K562 (cell line): ENCODE measurements around the gene DNAJC12. TPM values are rescaled to one million over a fixed set of nuclear protein-coding genes. Genes with fewer than 3 reads are reported as not detected.

Experiments
- FOXO4 ChIP-seq: fragments of 450-650 bp; formaldehyde crosslinking; IDR thresholded peaks from 2 replicates; pipeline ENCODE4 v1.4.0; 2020; ENCODE audit warnings: mild to moderate bottlenecking, moderate library complexity
- HNRNPL ChIP-seq: fragments of 200-400 bp; formaldehyde crosslinking; IDR thresholded peaks from 2 replicates; pipeline ENCODE4 v1.6.1; 2017; ENCODE audit warnings: low read depth, mild to moderate bottlenecking, low read length
- KLF1 ChIP-seq: fragments of 450-650 bp; IDR thresholded peaks from 2 replicates; pipeline ENCODE4 v1.6.1; 2016; ENCODE audit warnings: missing genetic modification characterization, missing compliant biosample characterization
- POU5F1 ChIP-seq: fragments of 150-350 bp; IDR thresholded peaks from 2 replicates; pipeline ENCODE4 v1.6.1; 2014; ENCODE audit warnings: borderline replicate concordance, low read length, low read depth, mild to moderate bottlenecking; ENCODE audit not compliant: partially characterized antibody
- ZFP30 ChIP-seq: fragments of 250-450 bp; sonication (Bioruptor Pico); IDR thresholded peaks from 2 replicates; pipeline ENCODE4 v1.8.0; 2022; ENCODE audit warnings: moderate library complexity, mild to moderate bottlenecking, inconsistent platforms, borderline replicate concordance
- ZNF197 ChIP-seq: fragments of 200-800 bp; sonication (Bioruptor generic); IDR thresholded peaks from 2 replicates; pipeline ENCODE4 v1.6.1; 2016; ENCODE audit warnings: low read depth, missing genetic modification characterization, missing compliant biosample characterization
- ZNF217 ChIP-seq: sonication (generic); formaldehyde crosslinking; IDR thresholded peaks from 2 replicates; pipeline ENCODE4 v1.8.0; 2022; ENCODE audit warnings: mild to moderate bottlenecking, missing genetic modification reagents
- ZNF586 ChIP-seq: fragments of 450-650 bp; formaldehyde crosslinking; conservative IDR thresholded peaks from 2 replicates; pipeline ENCODE4 v1.4.0; 2020; ENCODE audit warnings: mild to moderate bottlenecking, moderate library complexity
- ZNF589 ChIP-seq: fragments of 200-800 bp; sonication (Bioruptor generic); IDR thresholded peaks from 2 replicates; pipeline ENCODE4 v1.6.1; 2016; ENCODE audit warnings: low read depth, missing genetic modification characterization, missing compliant biosample characterization
- polyA plus RNA-seq, 8 experiments: library from polyadenylated mRNA; depleted of rRNA in 4 of 8; stranded (reverse) in 5 of 8; unstranded in 3 of 8; fragments of >200 nt; fragmentation: Nextera tagmentation in 2 of 8; fragmentation: Illumina TruSeq in 1 of 8; extraction: Ambion mirVana in 2 of 8; extraction: Trizol in 1 of 8; gene quantifications; 2 replicates each; pipeline versions ENCODE4 v1.2.1 to v1.2.3, GENCODE V29; 2011 to 2014; ENCODE audit warnings: inconsistent platforms in 1 of 8, missing spikeins in 1 of 8
- total RNA-seq, 7 experiments: library from RNA; depleted of rRNA in 6 of 7; stranded (reverse); fragments of >200 nt in 6 of 7; fragmentation: Illumina TruSeq in 2 of 7; extraction: Trizol in 2 of 7; gene quantifications; 2 replicates each; pipeline versions ENCODE4 v1.2.1 to v1.2.3, GENCODE V29; 2011 to 2021; ENCODE audit warnings: low replicate concordance in 1 of 7
- TF ChIP-seq, protein P1 (sequence below): sonication (generic); formaldehyde crosslinking; IDR thresholded peaks from 2 replicates; pipeline ENCODE4 v1.8.0; 2022; ENCODE audit warnings: missing genetic modification reagents, mild to moderate bottlenecking, borderline replicate concordance
- TF ChIP-seq, protein P2 (sequence below), 2 experiments: fragments of 450-650 bp in 1 of 2; sonication (generic) in 1 of 2; formaldehyde crosslinking; conservative IDR thresholded peaks; 2 replicates each; pipeline versions ENCODE4 v1.4.0 to v1.8.1; 2020 to 2022; ENCODE audit warnings: mild to moderate bottlenecking in 1 of 2, missing genetic modification reagents in 1 of 2
- TF ChIP-seq, protein P3 (sequence below): fragments of 450-650 bp; IDR thresholded peaks from 2 replicates; pipeline ENCODE4 v1.6.1; 2016; ENCODE audit warnings: mild to moderate bottlenecking, moderate library complexity

The DNAJC12 gene
- total and polyA plus RNA-seq, 9 of the 15 experiments (the other 6 are each of a cell fraction or from before 2014, with no cell fraction given) = 7.4 to 95.9 (median 68.5) TPM

DNA sequence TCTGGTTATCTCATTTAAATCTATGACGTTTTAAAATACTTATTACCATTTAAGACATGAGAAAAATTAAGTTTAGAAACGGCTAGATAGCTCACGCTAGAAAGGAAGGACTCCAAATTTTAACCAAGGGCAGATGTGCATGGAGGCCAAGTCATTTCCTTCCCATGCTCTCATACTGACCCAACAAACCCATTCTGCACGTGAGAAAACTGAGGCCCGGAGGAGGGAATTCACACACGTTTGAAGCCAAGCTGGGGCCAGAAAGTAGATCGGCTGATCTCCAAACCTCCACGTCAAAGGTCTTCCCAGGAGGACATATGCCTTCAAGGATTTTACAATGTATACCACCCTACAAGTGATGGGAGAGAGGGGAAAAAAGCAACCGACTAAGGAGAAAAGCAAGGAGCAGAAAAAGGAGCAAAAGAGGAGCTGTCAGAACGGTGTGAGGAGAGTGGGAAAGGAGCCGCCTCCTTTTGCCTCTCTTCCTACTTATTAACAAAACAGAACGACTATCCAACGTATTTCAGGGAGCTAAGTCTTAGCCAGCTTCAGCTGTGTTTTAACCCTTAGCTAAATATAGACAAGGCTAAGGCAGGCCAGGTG, 45.8 kb upstream of the DNAJC12 start (continued):
- TF ChIP-seq, protein P1, sequence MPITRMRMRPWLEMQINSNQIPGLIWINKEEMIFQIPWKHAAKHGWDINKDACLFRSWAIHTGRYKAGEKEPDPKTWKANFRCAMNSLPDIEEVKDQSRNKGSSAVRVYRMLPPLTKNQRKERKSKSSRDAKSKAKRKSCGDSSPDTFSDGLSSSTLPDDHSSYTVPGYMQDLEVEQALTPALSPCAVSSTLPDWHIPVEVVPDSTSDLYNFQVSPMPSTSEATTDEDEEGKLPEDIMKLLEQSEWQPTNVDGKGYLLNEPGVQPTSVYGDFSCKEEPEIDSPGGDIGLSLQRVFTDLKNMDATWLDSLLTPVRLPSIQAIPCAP (CRISPR knock-in tag) = no peak
- TF ChIP-seq, protein P2, sequence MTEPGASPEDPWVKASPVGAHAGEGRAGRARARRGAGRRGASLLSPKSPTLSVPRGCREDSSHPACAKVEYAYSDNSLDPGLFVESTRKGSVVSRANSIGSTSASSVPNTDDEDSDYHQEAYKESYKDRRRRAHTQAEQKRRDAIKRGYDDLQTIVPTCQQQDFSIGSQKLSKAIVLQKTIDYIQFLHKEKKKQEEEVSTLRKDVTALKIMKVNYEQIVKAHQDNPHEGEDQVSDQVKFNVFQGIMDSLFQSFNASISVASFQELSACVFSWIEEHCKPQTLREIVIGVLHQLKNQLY (CRISPR knock-in tag; conservative IDR thresholded peaks at IDR 0.05) = no peak
- TF ChIP-seq ZNF589 (CRISPR knock-in tag) (no peak), ZNF217 (CRISPR knock-in tag) (no peak), ZNF197 (CRISPR knock-in tag) (no peak), ZNF586 (no peak), ZFP30 (no peak), FOXO4 (CRISPR knock-in tag) (no peak), POU5F1 (no peak), KLF1 (tag) (no peak), HNRNPL (no peak)
- TF ChIP-seq, protein P3, sequence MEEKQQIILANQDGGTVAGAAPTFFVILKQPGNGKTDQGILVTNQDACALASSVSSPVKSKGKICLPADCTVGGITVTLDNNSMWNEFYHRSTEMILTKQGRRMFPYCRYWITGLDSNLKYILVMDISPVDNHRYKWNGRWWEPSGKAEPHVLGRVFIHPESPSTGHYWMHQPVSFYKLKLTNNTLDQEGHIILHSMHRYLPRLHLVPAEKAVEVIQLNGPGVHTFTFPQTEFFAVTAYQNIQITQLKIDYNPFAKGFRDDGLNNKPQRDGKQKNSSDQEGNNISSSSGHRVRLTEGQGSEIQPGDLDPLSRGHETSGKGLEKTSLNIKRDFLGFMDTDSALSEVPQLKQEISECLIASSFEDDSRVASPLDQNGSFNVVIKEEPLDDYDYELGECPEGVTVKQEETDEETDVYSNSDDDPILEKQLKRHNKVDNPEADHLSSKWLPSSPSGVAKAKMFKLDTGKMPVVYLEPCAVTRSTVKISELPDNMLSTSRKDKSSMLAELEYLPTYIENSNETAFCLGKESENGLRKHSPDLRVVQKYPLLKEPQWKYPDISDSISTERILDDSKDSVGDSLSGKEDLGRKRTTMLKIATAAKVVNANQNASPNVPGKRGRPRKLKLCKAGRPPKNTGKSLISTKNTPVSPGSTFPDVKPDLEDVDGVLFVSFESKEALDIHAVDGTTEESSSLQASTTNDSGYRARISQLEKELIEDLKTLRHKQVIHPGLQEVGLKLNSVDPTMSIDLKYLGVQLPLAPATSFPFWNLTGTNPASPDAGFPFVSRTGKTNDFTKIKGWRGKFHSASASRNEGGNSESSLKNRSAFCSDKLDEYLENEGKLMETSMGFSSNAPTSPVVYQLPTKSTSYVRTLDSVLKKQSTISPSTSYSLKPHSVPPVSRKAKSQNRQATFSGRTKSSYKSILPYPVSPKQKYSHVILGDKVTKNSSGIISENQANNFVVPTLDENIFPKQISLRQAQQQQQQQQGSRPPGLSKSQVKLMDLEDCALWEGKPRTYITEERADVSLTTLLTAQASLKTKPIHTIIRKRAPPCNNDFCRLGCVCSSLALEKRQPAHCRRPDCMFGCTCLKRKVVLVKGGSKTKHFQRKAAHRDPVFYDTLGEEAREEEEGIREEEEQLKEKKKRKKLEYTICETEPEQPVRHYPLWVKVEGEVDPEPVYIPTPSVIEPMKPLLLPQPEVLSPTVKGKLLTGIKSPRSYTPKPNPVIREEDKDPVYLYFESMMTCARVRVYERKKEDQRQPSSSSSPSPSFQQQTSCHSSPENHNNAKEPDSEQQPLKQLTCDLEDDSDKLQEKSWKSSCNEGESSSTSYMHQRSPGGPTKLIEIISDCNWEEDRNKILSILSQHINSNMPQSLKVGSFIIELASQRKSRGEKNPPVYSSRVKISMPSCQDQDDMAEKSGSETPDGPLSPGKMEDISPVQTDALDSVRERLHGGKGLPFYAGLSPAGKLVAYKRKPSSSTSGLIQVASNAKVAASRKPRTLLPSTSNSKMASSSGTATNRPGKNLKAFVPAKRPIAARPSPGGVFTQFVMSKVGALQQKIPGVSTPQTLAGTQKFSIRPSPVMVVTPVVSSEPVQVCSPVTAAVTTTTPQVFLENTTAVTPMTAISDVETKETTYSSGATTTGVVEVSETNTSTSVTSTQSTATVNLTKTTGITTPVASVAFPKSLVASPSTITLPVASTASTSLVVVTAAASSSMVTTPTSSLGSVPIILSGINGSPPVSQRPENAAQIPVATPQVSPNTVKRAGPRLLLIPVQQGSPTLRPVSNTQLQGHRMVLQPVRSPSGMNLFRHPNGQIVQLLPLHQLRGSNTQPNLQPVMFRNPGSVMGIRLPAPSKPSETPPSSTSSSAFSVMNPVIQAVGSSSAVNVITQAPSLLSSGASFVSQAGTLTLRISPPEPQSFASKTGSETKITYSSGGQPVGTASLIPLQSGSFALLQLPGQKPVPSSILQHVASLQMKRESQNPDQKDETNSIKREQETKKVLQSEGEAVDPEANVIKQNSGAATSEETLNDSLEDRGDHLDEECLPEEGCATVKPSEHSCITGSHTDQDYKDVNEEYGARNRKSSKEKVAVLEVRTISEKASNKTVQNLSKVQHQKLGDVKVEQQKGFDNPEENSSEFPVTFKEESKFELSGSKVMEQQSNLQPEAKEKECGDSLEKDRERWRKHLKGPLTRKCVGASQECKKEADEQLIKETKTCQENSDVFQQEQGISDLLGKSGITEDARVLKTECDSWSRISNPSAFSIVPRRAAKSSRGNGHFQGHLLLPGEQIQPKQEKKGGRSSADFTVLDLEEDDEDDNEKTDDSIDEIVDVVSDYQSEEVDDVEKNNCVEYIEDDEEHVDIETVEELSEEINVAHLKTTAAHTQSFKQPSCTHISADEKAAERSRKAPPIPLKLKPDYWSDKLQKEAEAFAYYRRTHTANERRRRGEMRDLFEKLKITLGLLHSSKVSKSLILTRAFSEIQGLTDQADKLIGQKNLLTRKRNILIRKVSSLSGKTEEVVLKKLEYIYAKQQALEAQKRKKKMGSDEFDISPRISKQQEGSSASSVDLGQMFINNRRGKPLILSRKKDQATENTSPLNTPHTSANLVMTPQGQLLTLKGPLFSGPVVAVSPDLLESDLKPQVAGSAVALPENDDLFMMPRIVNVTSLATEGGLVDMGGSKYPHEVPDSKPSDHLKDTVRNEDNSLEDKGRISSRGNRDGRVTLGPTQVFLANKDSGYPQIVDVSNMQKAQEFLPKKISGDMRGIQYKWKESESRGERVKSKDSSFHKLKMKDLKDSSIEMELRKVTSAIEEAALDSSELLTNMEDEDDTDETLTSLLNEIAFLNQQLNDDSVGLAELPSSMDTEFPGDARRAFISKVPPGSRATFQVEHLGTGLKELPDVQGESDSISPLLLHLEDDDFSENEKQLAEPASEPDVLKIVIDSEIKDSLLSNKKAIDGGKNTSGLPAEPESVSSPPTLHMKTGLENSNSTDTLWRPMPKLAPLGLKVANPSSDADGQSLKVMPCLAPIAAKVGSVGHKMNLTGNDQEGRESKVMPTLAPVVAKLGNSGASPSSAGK = no peak
